A673 (cell line): ENCODE measurements around the gene FAM163B. TPM values are rescaled to one million over a fixed set of nuclear protein-coding genes. Genes with fewer than 3 reads are reported as not detected.

Source experiments
- BruUV-seq: library from RNA; stranded (reverse); fragments of 400-500 nt; replicated peaks from 2 replicates; lab custom pipeline; 2021; lab: Mats Ljungman, UMichigan
- CTCF ChIA-PET: fragments of 300-600 bp; sonication (Branson Sonifier 250); formaldehyde crosslinking; loops from one replicate; lab custom pipeline; 2022; ENCODE audit warnings: antibody characterized with exemption; lab: Charles Lee
- POLR2A ChIA-PET: fragments of 300-600 bp; sonication (Branson Sonifier 250); formaldehyde crosslinking; loops from one replicate; lab custom pipeline; 2022; ENCODE audit warnings: antibody characterized with exemption; ENCODE audit not compliant: low non-redundant PET; lab: Charles Lee
- DNase-seq: peaks from one replicate; pipeline ENCODE4 v3.0.0-alpha.2; 2015; ENCODE audit warnings: low spot score
- H3K27ac ChIP-seq: fragments of 200-600 bp; sonication (generic); 2 replicates; pipeline ENCODE4 v1.5.1; 2016; ENCODE audit warnings: mixed run types, low read depth, mild to moderate bottlenecking, mixed read lengths, antibody characterized with exemption, low read length; ENCODE audit not compliant: poor library complexity, severe bottlenecking
- H3K27me3 ChIP-seq: fragments of 200-600 bp; sonication (generic); replicated peaks from 2 replicates; pipeline ENCODE4 v1.6.1; 2017; ENCODE audit warnings: mixed run types, low read depth, mild to moderate bottlenecking, mixed read lengths, antibody characterized with exemption, low read length; ENCODE audit not compliant: insufficient read depth, poor library complexity
- H3K36me3 ChIP-seq: fragments of 200-600 bp; sonication (generic); 2 replicates; pipeline ENCODE4 v1.6.1; 2016; ENCODE audit warnings: mixed run types, mild to moderate bottlenecking, mixed read lengths, antibody characterized with exemption, low read length; ENCODE audit not compliant: insufficient read depth, poor library complexity, severe bottlenecking
- H3K4me1 ChIP-seq: fragments of 200-600 bp; sonication (generic); 2 replicates; pipeline ENCODE4 v1.6.1; 2017; ENCODE audit warnings: mixed run types, mild to moderate bottlenecking, mixed read lengths, antibody characterized with exemption, low read length; ENCODE audit not compliant: insufficient read depth, poor library complexity, severe bottlenecking
- H3K4me3 ChIP-seq: fragments of 200-600 bp; sonication (generic); 2 replicates; pipeline ENCODE4 v1.5.1; 2016; ENCODE audit warnings: low read depth, mixed run types, mild to moderate bottlenecking, mixed read lengths, low read length; ENCODE audit not compliant: poor library complexity, severe bottlenecking
- H3K9me3 ChIP-seq: fragments of 200-600 bp; sonication (generic); 2 replicates; pipeline ENCODE4 v1.6.1; 2016; ENCODE audit warnings: mixed run types, low read depth, mild to moderate bottlenecking, mixed read lengths, antibody characterized with exemption, low read length; ENCODE audit not compliant: poor library complexity, severe bottlenecking
- EZH2 ChIP-seq: fragments of 200-600 bp; sonication (generic); IDR thresholded peaks from 2 replicates; pipeline ENCODE4 v1.6.1; 2017; ENCODE audit warnings: borderline replicate concordance, low read depth, mild to moderate bottlenecking, mixed read lengths, antibody characterized with exemption, low read length; ENCODE audit not compliant: poor library complexity, severe bottlenecking
- intact Hi-C: fragments of 100-400 bp; cut with micrococcal nuclease; formaldehyde crosslinking; loops from one replicate; pipeline ENCODE4 v1.10.0; 2022; ENCODE audit not compliant: unreplicated experiment
- total RNA-seq: library from RNA; stranded (reverse); gene quantifications from 2 replicates; pipeline ENCODE4 v1.2.3, GENCODE V29; 2021
- TF ChIP-seq, protein P1 (sequence below): fragments of 300-800, 200-600 bp; sonication (generic); conservative IDR thresholded peaks from 2 replicates; pipeline ENCODE4 v1.5.1; 2017; ENCODE audit warnings: low read depth, mild to moderate bottlenecking, antibody characterized with exemption, low read length, moderate library complexity, mixed read lengths

FAM163B gene
- total RNA-seq, 1 experiment from 2014 or later: not detected

DNA sequence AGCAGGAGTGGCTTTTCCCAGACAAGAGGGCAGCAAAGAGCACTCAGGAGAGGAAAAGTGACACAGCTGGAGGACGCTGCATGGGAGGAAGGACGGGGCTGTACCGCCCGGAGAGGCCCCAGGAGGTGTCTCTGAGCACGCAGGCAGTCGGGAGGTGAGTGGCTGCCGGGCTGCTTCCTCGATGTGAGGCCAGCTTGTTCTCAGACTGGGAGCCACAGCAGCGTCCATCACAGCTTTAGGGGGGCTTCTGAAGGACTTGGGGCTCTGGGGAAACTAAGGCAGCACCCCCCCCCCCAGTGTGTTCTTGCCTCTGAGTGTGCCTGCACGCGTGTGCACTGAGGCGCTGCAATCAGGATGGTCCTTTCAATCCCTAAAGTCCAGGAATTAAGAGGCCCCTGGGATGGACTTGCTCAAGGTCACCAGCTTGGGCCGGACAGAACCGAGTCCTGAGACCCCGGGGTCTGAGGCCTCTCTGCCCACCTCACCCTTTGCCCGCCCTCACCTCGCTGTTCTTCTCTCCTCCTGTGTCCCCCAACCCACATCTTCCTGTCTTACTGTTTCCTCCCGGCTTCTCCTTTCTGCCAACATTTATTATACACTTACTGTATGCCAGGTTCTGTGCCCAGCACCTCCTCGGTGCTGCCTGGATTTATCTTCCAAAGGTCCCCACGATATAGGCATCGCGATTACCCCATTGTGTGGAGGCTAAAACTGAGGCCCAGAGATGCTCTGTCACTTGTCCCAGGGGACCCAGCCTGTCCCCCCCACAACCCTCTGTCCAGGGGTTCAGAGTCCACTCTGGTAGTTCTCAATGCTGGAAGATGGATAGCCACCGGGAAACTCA is 32.9 kb downstream of the FAM163B start:
- intact Hi-C loops: no loop called here
- TF ChIP-seq, protein P1, sequence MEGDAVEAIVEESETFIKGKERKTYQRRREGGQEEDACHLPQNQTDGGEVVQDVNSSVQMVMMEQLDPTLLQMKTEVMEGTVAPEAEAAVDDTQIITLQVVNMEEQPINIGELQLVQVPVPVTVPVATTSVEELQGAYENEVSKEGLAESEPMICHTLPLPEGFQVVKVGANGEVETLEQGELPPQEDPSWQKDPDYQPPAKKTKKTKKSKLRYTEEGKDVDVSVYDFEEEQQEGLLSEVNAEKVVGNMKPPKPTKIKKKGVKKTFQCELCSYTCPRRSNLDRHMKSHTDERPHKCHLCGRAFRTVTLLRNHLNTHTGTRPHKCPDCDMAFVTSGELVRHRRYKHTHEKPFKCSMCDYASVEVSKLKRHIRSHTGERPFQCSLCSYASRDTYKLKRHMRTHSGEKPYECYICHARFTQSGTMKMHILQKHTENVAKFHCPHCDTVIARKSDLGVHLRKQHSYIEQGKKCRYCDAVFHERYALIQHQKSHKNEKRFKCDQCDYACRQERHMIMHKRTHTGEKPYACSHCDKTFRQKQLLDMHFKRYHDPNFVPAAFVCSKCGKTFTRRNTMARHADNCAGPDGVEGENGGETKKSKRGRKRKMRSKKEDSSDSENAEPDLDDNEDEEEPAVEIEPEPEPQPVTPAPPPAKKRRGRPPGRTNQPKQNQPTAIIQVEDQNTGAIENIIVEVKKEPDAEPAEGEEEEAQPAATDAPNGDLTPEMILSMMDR: no peak
- no peak for TF ChIP-seq EZH2
- Histone ChIP-seq H3K9me3 (no peaks in the 10 kb centered on the region), H3K27ac (no peak overlapping the region), H3K27me3 (no peaks in the 10 kb centered on the region), H3K36me3 (no peaks in the 10 kb centered on the region), H3K4me3 (no peak overlapping the region), H3K4me1 (peaks cover 8% of the 10 kb centered on the region)
- CTCF ChIA-PET: interaction anchor here (0.5 kb wide), 1 partner anchor 1325 kb away, joined by 3 read pairs; no protein-coding TSS in a partner anchor
- POLR2A ChIA-PET: no interaction called here
- DNase-seq: no peak
- BruUV-seq: no TSS peak

DNA sequence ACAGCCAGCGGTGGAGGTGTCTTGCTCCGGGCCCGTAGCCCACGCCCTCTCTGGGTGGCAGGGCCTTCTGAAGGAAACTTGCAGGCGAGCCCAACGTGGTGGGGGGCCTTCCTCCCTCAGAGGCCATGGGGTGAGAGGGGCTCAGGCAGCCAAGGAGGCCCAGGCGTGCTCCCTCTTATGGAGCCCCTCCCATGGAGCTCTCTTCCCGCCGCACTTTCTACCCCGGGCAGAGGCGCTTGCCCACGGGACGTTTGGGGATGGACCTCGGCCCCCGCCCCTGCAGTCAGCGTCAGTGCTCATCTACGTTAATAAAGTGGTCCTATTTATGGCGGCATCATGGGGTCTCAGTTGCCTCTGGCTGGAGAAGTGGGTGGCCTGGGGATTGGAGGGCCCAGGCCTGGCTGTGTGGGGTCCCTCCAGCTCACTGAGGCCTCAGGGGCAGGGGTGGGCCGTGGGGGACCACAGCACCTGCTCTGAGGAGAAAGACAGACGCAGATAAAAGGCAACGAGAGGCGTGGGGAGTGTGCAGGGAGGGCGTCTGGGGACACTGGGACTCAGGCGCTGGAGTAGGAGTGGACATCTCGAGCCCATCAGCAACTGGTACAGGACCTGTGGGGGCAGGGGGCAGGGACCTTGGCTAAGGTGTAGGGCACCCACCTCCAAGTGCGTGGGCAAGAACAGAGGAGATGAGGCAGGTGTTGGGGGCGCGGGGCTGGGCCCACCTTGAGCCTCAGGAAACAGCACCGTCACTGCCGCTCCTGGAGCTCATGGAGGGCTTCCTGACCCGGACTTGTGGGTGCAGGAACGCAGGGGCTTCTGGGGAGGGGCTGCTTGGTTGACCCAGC is 33.8 kb downstream of the FAM163B start:
- CTCF ChIA-PET: interaction anchor here (0.5 kb wide), 1 partner anchor 1325 kb away, joined by 3 read pairs; no protein-coding TSS in a partner anchor

DNA sequence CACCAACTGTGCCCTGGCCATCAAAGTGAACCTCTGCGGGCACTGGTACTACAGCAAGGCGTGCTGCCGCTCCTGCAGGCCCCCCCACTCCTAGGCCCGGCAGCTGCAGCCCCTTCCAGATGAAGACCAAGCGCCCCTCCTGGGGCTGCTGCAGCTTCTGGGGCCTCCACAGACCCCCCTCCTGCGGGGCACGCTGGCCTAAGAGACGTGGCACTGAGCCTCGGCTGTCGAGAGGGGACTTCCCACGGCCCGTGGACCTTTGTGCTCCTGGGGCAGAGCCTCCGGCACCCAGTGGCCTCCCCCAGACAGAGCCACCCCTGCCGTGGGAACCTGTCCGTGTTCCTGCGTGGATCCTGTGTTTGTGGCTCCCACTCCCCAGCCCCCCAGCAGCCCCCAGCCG is 34.4 kb downstream of the FAM163B start:
- POLR2A ChIA-PET: no interaction called here
- Histone ChIP-seq H3K36me3 (no peaks in the 10 kb centered on the region), H3K4me3 (no peak overlapping the region), H3K27ac (no peak overlapping the region), H3K9me3 (no peaks in the 10 kb centered on the region), H3K4me1 (peaks cover 4% of the 10 kb centered on the region), H3K27me3 (no peaks in the 10 kb centered on the region)
- CTCF ChIA-PET: no interaction called here
- intact Hi-C loops: no loop called here
- TF ChIP-seq, protein P1: no peak
- no peak for TF ChIP-seq EZH2
- DNase-seq: no peak
- BruUV-seq: no TSS peak

More for the DNA sequence above, 33.8 kb downstream of the FAM163B start:
- intact Hi-C loops: no loop called here
- Histone ChIP-seq H3K27ac (no peak overlapping the region), H3K4me3 (no peak overlapping the region), H3K36me3 (no peaks in the 10 kb centered on the region), H3K4me1 (peaks cover 4% of the 10 kb centered on the region), H3K27me3 (no peaks in the 10 kb centered on the region), H3K9me3 (no peaks in the 10 kb centered on the region)
- POLR2A ChIA-PET: no interaction called here
- no TSS peak for BruUV-seq
- no peak for DNase-seq
- TF ChIP-seq EZH2: no peak
- TF ChIP-seq, protein P1: no peak
